ENCODE results near the gene VWA5B1. TPM values are rescaled to one million over a fixed set of nuclear protein-coding genes. Genes with fewer than 3 reads are reported as not detected.

VWA5B1 gene
- total RNA-seq, 3 donors from 2014 or later = 0.29 TPM; not detected in 2

GRCh38 chr1:20381961-20382360, 91.3 kb downstream of the VWA5B1 start:
- intact Hi-C loops (cut with DNase I; ENCODE audit: low total_unique reads) = no loop called here
- Histone ChIP-seq H3K4me1 (no peaks in the 10 kb centered on the region), H3K27me3 (peaks cover 0 to 11% of the 10 kb centered on the region in 2 donors), H3K4me3 (no peak overlapping the region), H3K36me3 (no peaks in the 10 kb centered on the region), H3K9me3 (no peaks in the 10 kb centered on the region), H3K27ac (no peak overlapping the region)
- no peak for DNase-seq (ENCODE audit: low spot score in 2 of 2)
- no peak for TF ChIP-seq CTCF (IDR thresholded peaks at IDR 0.05)
- TF ChIP-seq POLR2A (IDR thresholded peaks at IDR 0.05) = no peak
- no peak for TF ChIP-seq POLR2AphosphoS5 (IDR thresholded peaks at IDR 0.05)

GRCh38 chr1:20382711-20383110, 92.0 kb downstream of the VWA5B1 start:
- Histone ChIP-seq H3K9me3 (no peaks in the 10 kb centered on the region), H3K27me3 (peaks cover 0 to 11% of the 10 kb centered on the region in 2 donors), H3K4me3 (no peak overlapping the region), H3K4me1 (no peaks in the 10 kb centered on the region), H3K27ac (no peak overlapping the region), H3K36me3 (no peaks in the 10 kb centered on the region)
- intact Hi-C loops (cut with DNase I; ENCODE audit: low total_unique reads) = no loop called here
- no peak for DNase-seq (ENCODE audit: low spot score in 2 of 2)
- TF ChIP-seq POLR2AphosphoS5 (IDR thresholded peaks at IDR 0.05) = no peak
- TF ChIP-seq CTCF (IDR thresholded peaks at IDR 0.05) = no peak
- no peak for TF ChIP-seq POLR2A (IDR thresholded peaks at IDR 0.05)

- no peak for DNase-seq (ENCODE audit: low spot score in 2 of 2)
These were observed 93.0 kb downstream of the VWA5B1 start for GRCh38 chr1:20383631-20384030.

GRCh38 chr1:20385630-20386029, 95.0 kb downstream of the VWA5B1 start:
- TF ChIP-seq CTCF (IDR thresholded peaks at IDR 0.05) = no peak
- no peak for TF ChIP-seq POLR2A (IDR thresholded peaks at IDR 0.05)
- no peak for TF ChIP-seq POLR2AphosphoS5 (IDR thresholded peaks at IDR 0.05)
- no peaks in the 10 kb centered on the region for H3K4me1 ChIP-seq
- no peaks in the 10 kb centered on the region for H3K36me3 ChIP-seq
- no peak overlapping the region for H3K4me3 ChIP-seq
- H3K9me3 ChIP-seq = no peaks in the 10 kb centered on the region
- peaks cover 0 to 11% of the 10 kb centered on the region in 2 donors for H3K27me3 ChIP-seq
- intact Hi-C loops (cut with DNase I; ENCODE audit: low total_unique reads) = no loop called here
- no peak for DNase-seq (ENCODE audit: low spot score in 2 of 2)
- no peak overlapping the region for H3K27ac ChIP-seq

More at GRCh38 chr1:20383631-20384030, 93.0 kb downstream of the VWA5B1 start:
- Histone ChIP-seq H3K9me3 (no peaks in the 10 kb centered on the region), H3K36me3 (no peaks in the 10 kb centered on the region), H3K4me3 (no peak overlapping the region), H3K27ac (no peak overlapping the region), H3K27me3 (peaks cover 0 to 11% of the 10 kb centered on the region in 2 donors), H3K4me1 (no peaks in the 10 kb centered on the region)
- TF ChIP-seq POLR2A (IDR thresholded peaks at IDR 0.05) (no peak), POLR2AphosphoS5 (IDR thresholded peaks at IDR 0.05) (no peak), CTCF (IDR thresholded peaks at IDR 0.05) (no peak)
- intact Hi-C loops (cut with DNase I; ENCODE audit: low total_unique reads) = no loop called here

- Histone ChIP-seq H3K27ac (no peak overlapping the region), H3K27me3 (peaks cover 0 to 11% of the 10 kb centered on the region in 2 donors), H3K9me3 (no peaks in the 10 kb centered on the region), H3K36me3 (no peaks in the 10 kb centered on the region), H3K4me1 (no peaks in the 10 kb centered on the region), H3K4me3 (no peak overlapping the region)
- no peak for DNase-seq (ENCODE audit: low spot score in 2 of 2)
- intact Hi-C loops (cut with DNase I; ENCODE audit: low total_unique reads) = no loop called here
- no peak for TF ChIP-seq POLR2A (IDR thresholded peaks at IDR 0.05)
- no peak for TF ChIP-seq POLR2AphosphoS5 (IDR thresholded peaks at IDR 0.05)
- TF ChIP-seq CTCF (IDR thresholded peaks at IDR 0.05) = no peak
These were observed 95.8 kb downstream of the VWA5B1 start for GRCh38 chr1:20386323-20387081.

Measured in breast epithelium (tissue), 4 donors.